ENCODE results near the gene ASF1B. TPM values are rescaled to one million over a fixed set of nuclear protein-coding genes. Genes with fewer than 3 reads are reported as not detected.

ASF1B gene
- total RNA-seq (2014; rRNA removed; shearing (Covaris generic)): 33.3 and 37.1 TPM in 2 replicates
- polyA plus RNA-seq (2016; fragmentation: Nextera tagmentation; extraction: Ambion mirVana): 33.8 and 36.9 TPM in 2 replicates
- long read RNA-seq, transcript ASF1B-201 (4 exons, 2,059 nt): major isoform, 48 of 53 reads
- long read RNA-seq, partial matches to known transcripts: 1 of 53 reads
- long read RNA-seq, other reads (novel, unspliced or antisense): 1 of 53 reads

DNA sequence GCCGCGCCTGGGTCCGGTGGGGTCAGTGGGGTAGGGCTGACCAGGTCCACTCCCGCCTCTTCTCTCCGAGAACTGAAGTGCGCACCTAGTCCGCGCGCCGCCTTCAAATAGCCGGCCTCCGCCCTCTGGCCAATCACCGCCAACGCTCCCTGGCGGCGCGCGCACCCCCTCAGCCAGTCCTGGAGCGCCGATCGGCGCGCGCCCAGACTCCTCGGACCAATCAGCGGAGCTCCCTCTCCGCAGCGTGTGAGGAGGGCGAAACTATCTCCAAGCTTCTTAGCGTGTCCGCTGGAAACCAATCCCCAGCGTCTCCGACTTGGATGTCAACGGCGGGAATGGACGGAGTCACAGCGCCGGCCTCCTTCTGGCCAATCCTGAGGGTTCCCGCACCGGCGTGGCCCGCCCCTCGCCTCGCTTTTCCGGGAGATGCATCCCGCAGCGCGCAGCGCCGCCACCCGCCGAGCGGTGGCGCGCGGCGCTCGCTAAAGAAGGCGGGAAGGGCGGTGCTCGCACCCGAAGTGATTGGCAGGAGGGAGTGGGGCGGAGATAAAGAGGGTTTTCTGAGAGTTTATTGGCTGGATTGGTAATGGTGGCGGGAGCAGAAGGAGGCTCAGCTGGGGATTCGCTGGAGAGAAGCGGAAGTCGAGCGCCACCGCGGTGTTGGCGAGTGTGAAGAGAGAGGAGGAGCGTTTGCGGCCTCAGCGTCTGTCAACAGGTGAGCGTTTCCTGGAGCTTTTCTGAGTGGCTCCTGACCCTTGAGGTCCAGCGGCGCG lies at the start of gene ASF1B:
TSS of gene ASF1B (minus strand) at position 81 of the 773 bp plus-strand sequence. CDS start 133 bp downstream, outside the sequence.
- Histone ChIP-seq H3K4me3 (peak within 1 kb of the TSS; percentile 93), H3K27me3 (ENCODE audit: insufficient read depth) (no peaks in the 10 kb centered on the region), H4K20me1 (replicated peaks; ENCODE audit: insufficient read depth) (peaks cover 12% of the 10 kb centered on the region; the same call in 1 of the 2 replicates), H3K4me2 (peak within 1 kb of the TSS; percentile 94), H3K9me2 (ENCODE audit: insufficient read depth) (no peaks in the 10 kb centered on the region), H2AFZ (peak within 1 kb of the TSS; percentile 78; the same call in 1 of the 2 replicates), H3K79me2 (replicated peaks; ENCODE audit: insufficient read depth) (peaks cover 15% of the 10 kb centered on the region), H3K4me1 (ENCODE audit: insufficient read depth) (peaks cover 27% of the 10 kb centered on the region), H3F3A (replicated peaks; ENCODE audit: low read depth) (peaks cover 12% of the 10 kb centered on the region), H3K36me3 (ENCODE audit: insufficient read depth) (no peaks in the 10 kb centered on the region), H3K27ac (ENCODE audit: low read depth) (peak within 1 kb of the TSS; percentile 92; the same call in 1 of the 2 replicates)
- ATAC-seq (peak; percentile 89), DNase-seq (ENCODE audit: low spot score) (peak; percentile 99)
- peaks cover 19% of the 10 kb centered on the region for H3K36me3 Mint-ChIP-seq (ENCODE audit: low read depth)
- peaks cover 2% of the 10 kb centered on the region; the same call in 1 of the 3 replicates for H3K9me3 Mint-ChIP-seq
- peak within 1 kb of the TSS; percentile 96 for H3K27ac Mint-ChIP-seq
- TF ChIP-seq, protein P1, sequence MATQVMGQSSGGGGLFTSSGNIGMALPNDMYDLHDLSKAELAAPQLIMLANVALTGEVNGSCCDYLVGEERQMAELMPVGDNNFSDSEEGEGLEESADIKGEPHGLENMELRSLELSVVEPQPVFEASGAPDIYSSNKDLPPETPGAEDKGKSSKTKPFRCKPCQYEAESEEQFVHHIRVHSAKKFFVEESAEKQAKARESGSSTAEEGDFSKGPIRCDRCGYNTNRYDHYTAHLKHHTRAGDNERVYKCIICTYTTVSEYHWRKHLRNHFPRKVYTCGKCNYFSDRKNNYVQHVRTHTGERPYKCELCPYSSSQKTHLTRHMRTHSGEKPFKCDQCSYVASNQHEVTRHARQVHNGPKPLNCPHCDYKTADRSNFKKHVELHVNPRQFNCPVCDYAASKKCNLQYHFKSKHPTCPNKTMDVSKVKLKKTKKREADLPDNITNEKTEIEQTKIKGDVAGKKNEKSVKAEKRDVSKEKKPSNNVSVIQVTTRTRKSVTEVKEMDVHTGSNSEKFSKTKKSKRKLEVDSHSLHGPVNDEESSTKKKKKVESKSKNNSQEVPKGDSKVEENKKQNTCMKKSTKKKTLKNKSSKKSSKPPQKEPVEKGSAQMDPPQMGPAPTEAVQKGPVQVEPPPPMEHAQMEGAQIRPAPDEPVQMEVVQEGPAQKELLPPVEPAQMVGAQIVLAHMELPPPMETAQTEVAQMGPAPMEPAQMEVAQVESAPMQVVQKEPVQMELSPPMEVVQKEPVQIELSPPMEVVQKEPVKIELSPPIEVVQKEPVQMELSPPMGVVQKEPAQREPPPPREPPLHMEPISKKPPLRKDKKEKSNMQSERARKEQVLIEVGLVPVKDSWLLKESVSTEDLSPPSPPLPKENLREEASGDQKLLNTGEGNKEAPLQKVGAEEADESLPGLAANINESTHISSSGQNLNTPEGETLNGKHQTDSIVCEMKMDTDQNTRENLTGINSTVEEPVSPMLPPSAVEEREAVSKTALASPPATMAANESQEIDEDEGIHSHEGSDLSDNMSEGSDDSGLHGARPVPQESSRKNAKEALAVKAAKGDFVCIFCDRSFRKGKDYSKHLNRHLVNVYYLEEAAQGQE (IDR thresholded peaks at IDR 0.05; ENCODE audit: unreplicated experiment): no peak
- no peak for TF ChIP-seq JUNB (IDR thresholded peaks at IDR 0.05; ENCODE audit: unreplicated experiment)
- TF ChIP-seq, protein P2, sequence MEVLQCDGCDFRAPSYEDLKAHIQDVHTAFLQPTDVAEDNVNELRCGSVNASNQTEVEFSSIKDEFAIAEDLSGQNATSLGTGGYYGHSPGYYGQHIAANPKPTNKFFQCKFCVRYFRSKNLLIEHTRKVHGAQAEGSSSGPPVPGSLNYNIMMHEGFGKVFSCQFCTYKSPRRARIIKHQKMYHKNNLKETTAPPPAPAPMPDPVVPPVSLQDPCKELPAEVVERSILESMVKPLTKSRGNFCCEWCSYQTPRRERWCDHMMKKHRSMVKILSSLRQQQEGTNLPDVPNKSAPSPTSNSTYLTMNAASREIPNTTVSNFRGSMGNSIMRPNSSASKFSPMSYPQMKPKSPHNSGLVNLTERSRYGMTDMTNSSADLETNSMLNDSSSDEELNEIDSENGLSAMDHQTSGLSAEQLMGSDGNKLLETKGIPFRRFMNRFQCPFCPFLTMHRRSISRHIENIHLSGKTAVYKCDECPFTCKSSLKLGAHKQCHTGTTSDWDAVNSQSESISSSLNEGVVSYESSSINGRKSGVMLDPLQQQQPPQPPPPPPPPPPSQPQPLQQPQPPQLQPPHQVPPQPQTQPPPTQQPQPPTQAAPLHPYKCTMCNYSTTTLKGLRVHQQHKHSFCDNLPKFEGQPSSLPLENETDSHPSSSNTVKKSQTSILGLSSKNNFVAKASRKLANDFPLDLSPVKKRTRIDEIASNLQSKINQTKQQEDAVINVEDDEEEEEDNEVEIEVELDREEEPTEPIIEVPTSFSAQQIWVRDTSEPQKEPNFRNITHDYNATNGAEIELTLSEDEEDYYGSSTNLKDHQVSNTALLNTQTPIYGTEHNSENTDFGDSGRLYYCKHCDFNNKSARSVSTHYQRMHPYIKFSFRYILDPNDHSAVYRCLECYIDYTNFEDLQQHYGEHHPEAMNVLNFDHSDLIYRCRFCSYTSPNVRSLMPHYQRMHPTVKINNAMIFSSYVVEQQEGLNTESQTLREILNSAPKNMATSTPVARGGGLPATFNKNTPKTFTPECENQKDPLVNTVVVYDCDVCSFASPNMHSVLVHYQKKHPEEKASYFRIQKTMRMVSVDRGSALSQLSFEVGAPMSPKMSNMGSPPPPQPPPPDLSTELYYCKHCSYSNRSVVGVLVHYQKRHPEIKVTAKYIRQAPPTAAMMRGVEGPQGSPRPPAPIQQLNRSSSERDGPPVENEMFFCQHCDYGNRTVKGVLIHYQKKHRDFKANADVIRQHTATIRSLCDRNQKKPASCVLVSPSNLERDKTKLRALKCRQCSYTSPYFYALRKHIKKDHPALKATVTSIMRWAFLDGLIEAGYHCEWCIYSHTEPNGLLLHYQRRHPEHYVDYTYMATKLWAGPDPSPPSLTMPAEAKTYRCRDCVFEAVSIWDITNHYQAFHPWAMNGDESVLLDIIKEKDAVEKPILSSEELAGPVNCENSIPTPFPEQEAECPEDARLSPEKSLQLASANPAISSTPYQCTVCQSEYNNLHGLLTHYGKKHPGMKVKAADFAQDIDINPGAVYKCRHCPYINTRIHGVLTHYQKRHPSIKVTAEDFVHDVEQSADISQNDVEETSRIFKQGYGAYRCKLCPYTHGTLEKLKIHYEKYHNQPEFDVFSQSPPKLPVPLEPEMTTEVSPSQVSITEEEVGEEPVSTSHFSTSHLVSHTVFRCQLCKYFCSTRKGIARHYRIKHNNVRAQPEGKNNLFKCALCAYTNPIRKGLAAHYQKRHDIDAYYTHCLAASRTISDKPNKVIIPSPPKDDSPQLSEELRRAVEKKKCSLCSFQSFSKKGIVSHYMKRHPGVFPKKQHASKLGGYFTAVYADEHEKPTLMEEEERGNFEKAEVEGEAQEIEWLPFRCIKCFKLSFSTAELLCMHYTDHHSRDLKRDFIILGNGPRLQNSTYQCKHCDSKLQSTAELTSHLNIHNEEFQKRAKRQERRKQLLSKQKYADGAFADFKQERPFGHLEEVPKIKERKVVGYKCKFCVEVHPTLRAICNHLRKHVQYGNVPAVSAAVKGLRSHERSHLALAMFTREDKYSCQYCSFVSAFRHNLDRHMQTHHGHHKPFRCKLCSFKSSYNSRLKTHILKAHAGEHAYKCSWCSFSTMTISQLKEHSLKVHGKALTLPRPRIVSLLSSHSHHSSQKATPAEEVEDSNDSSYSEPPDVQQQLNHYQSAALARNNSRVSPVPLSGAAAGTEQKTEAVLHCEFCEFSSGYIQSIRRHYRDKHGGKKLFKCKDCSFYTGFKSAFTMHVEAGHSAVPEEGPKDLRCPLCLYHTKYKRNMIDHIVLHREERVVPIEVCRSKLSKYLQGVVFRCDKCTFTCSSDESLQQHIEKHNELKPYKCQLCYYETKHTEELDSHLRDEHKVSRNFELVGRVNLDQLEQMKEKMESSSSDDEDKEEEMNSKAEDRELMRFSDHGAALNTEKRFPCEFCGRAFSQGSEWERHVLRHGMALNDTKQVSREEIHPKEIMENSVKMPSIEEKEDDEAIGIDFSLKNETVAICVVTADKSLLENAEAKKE (CRISPR knock-in tag; IDR thresholded peaks at IDR 0.05): no peak
- peak; percentile 81 for TF ChIP-seq CREB1 (CRISPR knock-in tag; IDR thresholded peaks at IDR 0.05; ENCODE audit: low read depth)
- TF ChIP-seq ZNF331 (CRISPR knock-in tag; IDR thresholded peaks at IDR 0.05; ENCODE audit: low read depth): no peak
- TF ChIP-seq POLR2AphosphoS5 (IDR thresholded peaks at IDR 0.05; ENCODE audit: low read depth): peak; percentile 99
- TF ChIP-seq, protein P3, sequence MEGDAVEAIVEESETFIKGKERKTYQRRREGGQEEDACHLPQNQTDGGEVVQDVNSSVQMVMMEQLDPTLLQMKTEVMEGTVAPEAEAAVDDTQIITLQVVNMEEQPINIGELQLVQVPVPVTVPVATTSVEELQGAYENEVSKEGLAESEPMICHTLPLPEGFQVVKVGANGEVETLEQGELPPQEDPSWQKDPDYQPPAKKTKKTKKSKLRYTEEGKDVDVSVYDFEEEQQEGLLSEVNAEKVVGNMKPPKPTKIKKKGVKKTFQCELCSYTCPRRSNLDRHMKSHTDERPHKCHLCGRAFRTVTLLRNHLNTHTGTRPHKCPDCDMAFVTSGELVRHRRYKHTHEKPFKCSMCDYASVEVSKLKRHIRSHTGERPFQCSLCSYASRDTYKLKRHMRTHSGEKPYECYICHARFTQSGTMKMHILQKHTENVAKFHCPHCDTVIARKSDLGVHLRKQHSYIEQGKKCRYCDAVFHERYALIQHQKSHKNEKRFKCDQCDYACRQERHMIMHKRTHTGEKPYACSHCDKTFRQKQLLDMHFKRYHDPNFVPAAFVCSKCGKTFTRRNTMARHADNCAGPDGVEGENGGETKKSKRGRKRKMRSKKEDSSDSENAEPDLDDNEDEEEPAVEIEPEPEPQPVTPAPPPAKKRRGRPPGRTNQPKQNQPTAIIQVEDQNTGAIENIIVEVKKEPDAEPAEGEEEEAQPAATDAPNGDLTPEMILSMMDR (conservative IDR thresholded peaks at IDR 0.05; ENCODE audit: low read depth in 2 of 2): peak; percentile 39 to 74
- no peak for TF ChIP-seq NANOG (IDR thresholded peaks at IDR 0.05; ENCODE audit: borderline replicate concordance)
- no peak for TF ChIP-seq EZH2phosphoT487 (IDR thresholded peaks at IDR 0.05; ENCODE audit: unreplicated experiment)
- TF ChIP-seq EZH2 (IDR thresholded peaks at IDR 0.05; ENCODE audit: low read depth, unreplicated experiment): no peak
- TF ChIP-seq STAT1 (IDR thresholded peaks at IDR 0.05; ENCODE audit: unreplicated experiment): no peak
- no peak for TF ChIP-seq ZNF114 (CRISPR knock-in tag; IDR thresholded peaks at IDR 0.05)
- TF ChIP-seq, protein P4, sequence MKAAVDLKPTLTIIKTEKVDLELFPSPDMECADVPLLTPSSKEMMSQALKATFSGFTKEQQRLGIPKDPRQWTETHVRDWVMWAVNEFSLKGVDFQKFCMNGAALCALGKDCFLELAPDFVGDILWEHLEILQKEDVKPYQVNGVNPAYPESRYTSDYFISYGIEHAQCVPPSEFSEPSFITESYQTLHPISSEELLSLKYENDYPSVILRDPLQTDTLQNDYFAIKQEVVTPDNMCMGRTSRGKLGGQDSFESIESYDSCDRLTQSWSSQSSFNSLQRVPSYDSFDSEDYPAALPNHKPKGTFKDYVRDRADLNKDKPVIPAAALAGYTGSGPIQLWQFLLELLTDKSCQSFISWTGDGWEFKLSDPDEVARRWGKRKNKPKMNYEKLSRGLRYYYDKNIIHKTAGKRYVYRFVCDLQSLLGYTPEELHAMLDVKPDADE (IDR thresholded peaks at IDR 0.05): peak; percentile 60
- H3K4me1 Mint-ChIP-seq: peaks cover 18% of the 10 kb centered on the region
- H3K27me3 Mint-ChIP-seq (ENCODE audit: insufficient read depth, low read depth, poor library complexity): peaks cover 8% of the 10 kb centered on the region
- peak within 1 kb of the TSS; percentile 83 for H3K4me3 Mint-ChIP-seq

All from GM23338 (cell line).